CD4-positive, alpha-beta memory T cell (primary cell): ENCODE measurements around the gene ORM1. TPM values are rescaled to one million over a fixed set of nuclear protein-coding genes. Genes with fewer than 3 reads are reported as not detected.

Experiments
- CTCF ChIA-PET: fragments of 350-600 bp; sonication (Branson Sonifier 250); formaldehyde crosslinking; loops from one replicate; lab custom pipeline; 2021; ENCODE audit warnings: inconsistent platforms; ENCODE audit not compliant: partially characterized antibody; lab: Charles Lee
- POLR2A ChIA-PET: fragments of 350-600 bp; sonication (Branson Sonifier 250); formaldehyde crosslinking; loops from one replicate; lab custom pipeline; 2021; ENCODE audit not compliant: partially characterized antibody; lab: Charles Lee
- DNase-seq, 5 donors: peaks; one replicate each; pipeline versions ENCODE4 v3.0.0 to v3.0.0-alpha.2; 2020 to 2022; ENCODE audit warnings: mixed read lengths in 1 of 5
- H3K27ac ChIP-seq: one replicate; pipeline ENCODE4 v1.7.0; 2013; ENCODE audit warnings: low read depth, low read length
- H3K27me3 ChIP-seq: 2 replicates; pipeline ENCODE4 v1.7.0; 2013; ENCODE audit warnings: mild to moderate bottlenecking, low read length, moderate library complexity; ENCODE audit not compliant: insufficient read depth
- H3K36me3 ChIP-seq: 2 replicates; pipeline ENCODE4 v1.7.0; 2013; ENCODE audit warnings: mild to moderate bottlenecking, low read length, moderate library complexity; ENCODE audit not compliant: insufficient read depth
- H3K4me1 ChIP-seq: 2 replicates; pipeline ENCODE4 v1.7.0; 2013; ENCODE audit warnings: mild to moderate bottlenecking, low read length, moderate library complexity; ENCODE audit not compliant: insufficient read depth
- H3K4me3 ChIP-seq, 2 donors: one replicate each; pipeline ENCODE4 v1.7.0; 2013; ENCODE audit warnings: low read length in 2 of 2, mild to moderate bottlenecking in 1 of 2
- H3K9me3 ChIP-seq, 2 donors: one replicate each; pipeline ENCODE4 v1.7.0; 2013; ENCODE audit warnings: low read length in 2 of 2, control low read depth in 1 of 2; ENCODE audit not compliant: control insufficient read depth in 1 of 2
- H3K27ac Mint-ChIP-seq, 7 donors: one replicate each; pipeline ENCODE4 v1.8.0; 2020 to 2021; ENCODE audit warnings: mixed read lengths in 7 of 7, mild to moderate bottlenecking in 6 of 7, inconsistent platforms in 3 of 7, moderate library complexity in 3 of 7
- H3K27me3 Mint-ChIP-seq, 2 donors: one replicate each; pipeline ENCODE4 v1.8.0; 2020 to 2021; ENCODE audit warnings: mixed read lengths in 2 of 2
- H3K36me3 Mint-ChIP-seq, 2 donors: one replicate each; pipeline ENCODE4 v1.8.0; 2020 to 2021; ENCODE audit warnings: mixed read lengths in 2 of 2, inconsistent platforms in 1 of 2, mild to moderate bottlenecking in 1 of 2
- H3K4me1 Mint-ChIP-seq, 4 donors: one replicate each; pipeline ENCODE4 v1.8.0; 2020 to 2021; ENCODE audit warnings: mixed read lengths in 4 of 4, mild to moderate bottlenecking in 1 of 4
- H3K4me3 Mint-ChIP-seq, 8 donors: one replicate each; pipeline ENCODE4 v1.8.0; 2020 to 2021; ENCODE audit warnings: mixed read lengths in 8 of 8, mild to moderate bottlenecking in 7 of 8, moderate library complexity in 6 of 8, inconsistent platforms in 3 of 8
- H3K9me3 Mint-ChIP-seq, 8 donors: one replicate each; pipeline ENCODE4 v1.8.0; 2020 to 2021; ENCODE audit warnings: mixed read lengths in 8 of 8, mild to moderate bottlenecking in 5 of 8, inconsistent platforms in 3 of 8, moderate library complexity in 1 of 8
- intact Hi-C: fragments of 100-400 bp; cut with micrococcal nuclease; formaldehyde crosslinking; loops from one replicate; pipeline ENCODE4 v1.15.1; 2023
- polyA plus RNA-seq, 2 donors: library from polyadenylated mRNA; unstranded; fragments of 300-500 nt; fragmentation: Illumina TruSeq; gene quantifications; one replicate each; pipeline ENCODE4 v1.2.3, GENCODE V29; 2021
- total RNA-seq, 2 experiments: library from RNA; stranded (reverse); gene quantifications; one replicate each; pipeline ENCODE4 v1.2.3, GENCODE V29; 2021

ORM1 gene
- total and polyA plus RNA-seq, 4 experiments from 2014 or later: not detected

DNA sequence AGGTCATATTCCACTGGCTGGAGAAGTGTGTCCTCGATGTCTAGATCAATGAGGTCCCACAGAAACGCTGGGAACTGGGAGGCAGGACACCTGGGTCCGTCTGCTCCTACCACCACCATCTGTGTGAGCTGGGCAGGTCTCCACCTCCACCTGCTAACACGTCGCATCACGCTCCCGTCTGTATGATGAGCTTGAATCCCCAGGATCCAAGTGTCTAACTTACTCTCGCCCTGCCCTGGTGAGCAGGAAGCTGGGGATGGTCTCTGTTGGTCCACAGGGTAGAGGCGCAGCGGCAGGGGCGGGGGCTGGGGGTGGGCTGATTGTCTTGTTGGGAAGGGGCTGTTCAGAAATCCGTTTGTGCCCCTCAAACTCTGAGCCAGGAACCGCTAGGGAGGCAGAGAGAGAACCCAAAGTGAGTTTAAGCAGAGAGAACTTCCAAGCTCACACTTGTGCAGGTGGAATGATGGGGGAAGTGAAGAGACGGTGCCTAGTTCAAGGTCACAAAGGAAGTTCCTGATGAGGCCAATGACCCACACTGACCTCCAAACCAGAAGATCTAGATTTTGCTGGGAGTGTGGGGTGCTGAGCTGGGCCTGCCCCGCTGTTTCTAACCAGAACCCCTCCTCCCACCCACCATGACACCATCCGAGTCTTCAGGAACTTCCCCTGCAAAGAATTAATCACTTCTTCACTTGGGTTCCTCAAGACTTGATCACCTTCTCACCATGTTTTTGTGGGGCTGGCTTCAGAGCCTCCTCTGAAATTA is 27.9 kb downstream of the ORM1 start:
- no peaks in the 10 kb centered on the region for H3K9me3 Mint-ChIP-seq

DNA sequence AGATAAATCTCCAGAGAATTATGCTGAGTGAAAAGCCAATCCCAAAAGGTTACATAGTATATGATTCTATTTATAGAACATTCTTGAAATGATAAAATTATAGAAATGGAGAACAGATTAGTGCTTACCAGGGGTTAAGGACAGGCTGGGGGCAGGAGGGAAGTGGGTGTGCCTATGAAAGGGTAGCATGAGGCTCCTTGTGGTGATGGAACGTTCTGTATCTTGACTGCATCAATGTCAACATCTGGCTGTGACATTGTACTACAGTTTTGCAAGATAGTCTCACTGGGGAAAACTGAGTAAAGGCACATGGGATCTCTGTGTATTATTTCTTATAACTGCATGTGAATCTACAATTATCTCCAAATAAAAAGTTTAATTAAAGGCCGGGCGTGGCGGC is 29.0 kb downstream of the ORM1 start:
- H3K27me3 Mint-ChIP-seq: no peaks in the 10 kb centered on the region
- Histone ChIP-seq H3K4me3 (no peak overlapping the region), H3K4me1 (peaks cover 48% of the 10 kb centered on the region), H3K36me3 (peaks cover 70% of the 10 kb centered on the region), H3K27me3 (no peaks in the 10 kb centered on the region), H3K27ac (no peak overlapping the region), H3K9me3 (no peaks in the 10 kb centered on the region)
- H3K9me3 Mint-ChIP-seq: no peaks in the 10 kb centered on the region
- ChIA-PET POLR2A (interaction anchor here (1.5 to 37.6 kb wide), 4 partner anchors 8 to 41 kb away, joined by 6 to 1614 read pairs (median 44); partner anchors contain the start of gene AKNA), CTCF (interaction anchor here (0.9 to 2.8 kb wide), 6 partner anchors 14 to 172 kb away, joined by 3 to 10 read pairs (median 4); partner anchors contain the start of gene AKNA)
- intact Hi-C loops: loop anchor here (2.0 kb wide), 1 partner anchor 15 kb away; no protein-coding TSS in a partner anchor
- H3K4me3 Mint-ChIP-seq: peak overlapping the region in 3 of 8 donors; percentile 13 to 50 (median 38)
- DNase-seq: no peak
- H3K4me1 Mint-ChIP-seq: peaks cover 29 to 49% (median 39%) of the 10 kb centered on the region in 4 donors
- peak overlapping the region; percentile 25 to 89 (median 61) for H3K27ac Mint-ChIP-seq
- peaks cover 54 to 82% of the 10 kb centered on the region in 2 donors for H3K36me3 Mint-ChIP-seq

More for the DNA sequence above, 27.9 kb downstream of the ORM1 start:
- Mint-ChIP-seq H3K36me3 (peaks cover 57 to 82% of the 10 kb centered on the region in 2 donors), H3K4me3 (no peak overlapping the region), H3K27ac (peak overlapping the region in 6 of 7 donors; percentile 43 to 92 (median 86)), H3K4me1 (peaks cover 25 to 41% (median 34%) of the 10 kb centered on the region in 4 donors), H3K27me3 (no peaks in the 10 kb centered on the region)
- Histone ChIP-seq H3K4me3 (no peak overlapping the region), H3K27ac (no peak overlapping the region), H3K4me1 (peaks cover 48% of the 10 kb centered on the region), H3K36me3 (peaks cover 70% of the 10 kb centered on the region), H3K9me3 (no peaks in the 10 kb centered on the region), H3K27me3 (no peaks in the 10 kb centered on the region)
- intact Hi-C loops: no loop called here
- DNase-seq: no peak
- CTCF ChIA-PET: interaction anchor here (1.3 to 2.7 kb wide), 3 partner anchors 13 to 55 kb away, joined by 3 to 7 read pairs (median 3); no protein-coding TSS in a partner anchor
- POLR2A ChIA-PET: interaction anchor here (1.5 to 37.6 kb wide), 3 partner anchors 14 to 43 kb away, joined by 8 to 1614 read pairs (median 80); partner anchors contain the start of gene AKNA

- Mint-ChIP-seq H3K36me3 (peaks cover 47 to 83% of the 10 kb centered on the region in 2 donors), H3K27me3 (no peaks in the 10 kb centered on the region), H3K9me3 (no peaks in the 10 kb centered on the region), H3K27ac (peak overlapping the region in 3 of 7 donors; percentile 12 to 74 (median 70)), H3K4me3 (no peak overlapping the region), H3K4me1 (peaks cover 28 to 47% (median 36%) of the 10 kb centered on the region in 4 donors)
- Histone ChIP-seq H3K9me3 (no peaks in the 10 kb centered on the region), H3K27ac (no peak overlapping the region), H3K36me3 (peaks cover 73% of the 10 kb centered on the region), H3K27me3 (no peaks in the 10 kb centered on the region), H3K4me1 (peaks cover 47% of the 10 kb centered on the region), H3K4me3 (no peak overlapping the region)
- DNase-seq: no peak
- ChIA-PET CTCF (interaction anchor here (0.6 to 1.3 kb wide), 5 partner anchors 16 to 297 kb away, joined by 3 to 5 read pairs (median 3); no protein-coding TSS in a partner anchor), POLR2A (interaction anchor here (0.6 to 37.6 kb wide), 8 partner anchors 10 to 151 kb away, joined by 3 to 1614 read pairs (median 4); partner anchors contain the start of gene AKNA)
- intact Hi-C loops: no loop called here
Observed at GRCh38 chr9:114355821-114356220, 32.9 kb downstream of the ORM1 start.

- H3K27ac ChIP-seq: no peak overlapping the region
- H3K9me3 ChIP-seq: no peaks in the 10 kb centered on the region
- intact Hi-C loops: no loop called here
- H3K9me3 Mint-ChIP-seq: no peaks in the 10 kb centered on the region
- peaks cover 77% of the 10 kb centered on the region for H3K36me3 ChIP-seq
- H3K4me3 Mint-ChIP-seq: no peak overlapping the region
- no peaks in the 10 kb centered on the region for H3K27me3 ChIP-seq
- no peak for DNase-seq
- H3K4me1 ChIP-seq: peaks cover 50% of the 10 kb centered on the region
- H3K27me3 Mint-ChIP-seq: no peaks in the 10 kb centered on the region
- no peak overlapping the region for H3K4me3 ChIP-seq
- ChIA-PET POLR2A (interaction anchor here (1.0 to 37.6 kb wide), 4 partner anchors 9 to 37 kb away, joined by 3 to 1614 read pairs (median 25); partner anchors contain the start of gene AKNA), CTCF (interaction anchor here (1.3 kb wide), 1 partner anchor 19 kb away, joined by 5 read pairs; no protein-coding TSS in a partner anchor)
- H3K4me1 Mint-ChIP-seq: peaks cover 30 to 50% (median 40%) of the 10 kb centered on the region in 4 donors
- peak overlapping the region in 6 of 7 donors; percentile 48 to 74 (median 68) for H3K27ac Mint-ChIP-seq
- H3K36me3 Mint-ChIP-seq: peaks cover 53 to 86% of the 10 kb centered on the region in 2 donors
Observed at GRCh38 chr9:114356792-114357191, 33.9 kb downstream of the ORM1 start.

DNA sequence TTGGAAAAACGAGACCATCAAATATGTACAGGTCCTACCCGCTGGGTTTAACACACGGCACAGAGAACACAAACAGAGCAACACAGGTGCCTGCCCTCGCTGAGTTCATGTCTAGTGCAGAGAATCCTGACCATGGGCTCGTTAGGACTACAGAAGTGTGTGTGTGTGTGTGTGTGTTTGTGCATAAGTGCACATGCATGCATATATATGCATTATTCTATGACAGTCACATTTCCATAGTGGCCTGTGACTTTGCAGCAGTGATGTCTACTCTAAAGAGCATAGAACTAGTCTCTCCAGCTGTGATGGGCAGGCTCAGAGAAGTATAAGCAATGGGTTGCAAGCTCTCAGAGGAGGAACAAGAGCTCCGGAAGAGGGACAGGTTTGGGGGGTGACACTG is 34.5 kb downstream of the ORM1 start:
- no peak overlapping the region for H3K27ac ChIP-seq
- no peaks in the 10 kb centered on the region for H3K27me3 ChIP-seq
- no peaks in the 10 kb centered on the region for H3K9me3 ChIP-seq
- H3K27me3 Mint-ChIP-seq: no peaks in the 10 kb centered on the region
- peaks cover 77% of the 10 kb centered on the region for H3K36me3 ChIP-seq
- peaks cover 55 to 87% of the 10 kb centered on the region in 2 donors for H3K36me3 Mint-ChIP-seq
- no peaks in the 10 kb centered on the region for H3K9me3 Mint-ChIP-seq
- H3K27ac Mint-ChIP-seq: peak overlapping the region; percentile 28 to 76 (median 70)
- peak overlapping the region in 1 of 8 donors; percentile 7 for H3K4me3 Mint-ChIP-seq
- intact Hi-C loops: no loop called here
- ChIA-PET POLR2A (interaction anchor here (1.5 to 37.6 kb wide), 2 partner anchors 14 to 36 kb away, joined by 4 to 1614 read pairs; partner anchors contain the start of gene AKNA), CTCF (no interaction called here)
- DNase-seq: no peak
- H3K4me1 Mint-ChIP-seq: peaks cover 26 to 49% (median 37%) of the 10 kb centered on the region in 4 donors
- peaks cover 50% of the 10 kb centered on the region for H3K4me1 ChIP-seq
- no peak overlapping the region for H3K4me3 ChIP-seq

DNA sequence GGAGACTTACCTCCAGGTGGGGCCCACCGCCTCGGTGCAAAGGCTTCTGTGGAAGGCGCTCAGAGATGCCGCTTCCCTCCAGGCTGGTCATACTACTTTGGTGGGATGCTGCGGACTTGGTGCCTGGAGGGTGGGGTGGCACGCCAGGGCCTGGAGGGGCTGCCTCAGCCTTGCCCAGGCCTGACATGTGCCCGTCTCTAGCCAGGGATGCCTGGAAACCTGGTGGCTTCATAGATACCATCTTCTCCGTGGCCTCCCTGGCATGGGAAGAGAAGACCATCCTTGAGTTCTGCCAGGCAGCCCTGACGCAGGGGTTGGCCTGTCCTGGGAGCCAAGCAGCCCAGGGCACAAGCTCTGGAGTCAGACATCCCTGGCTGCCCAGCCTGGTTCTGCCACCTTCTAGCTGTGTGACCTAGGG is 35.0 kb downstream of the ORM1 start:
- Histone ChIP-seq H3K4me1 (peaks cover 50% of the 10 kb centered on the region), H3K27ac (no peak overlapping the region), H3K4me3 (no peak overlapping the region), H3K36me3 (peaks cover 83% of the 10 kb centered on the region), H3K27me3 (no peaks in the 10 kb centered on the region), H3K9me3 (no peaks in the 10 kb centered on the region)
- no peaks in the 10 kb centered on the region for H3K9me3 Mint-ChIP-seq
- intact Hi-C loops: no loop called here
- ChIA-PET CTCF (no interaction called here), POLR2A (interaction anchor here (0.7 to 37.6 kb wide), 3 partner anchors 13 to 35 kb away, joined by 3 to 1614 read pairs (median 4); partner anchors contain the start of gene AKNA)
- H3K27me3 Mint-ChIP-seq: no peaks in the 10 kb centered on the region
- H3K27ac Mint-ChIP-seq: peak overlapping the region in 6 of 7 donors; percentile 25 to 91 (median 69)
- no peak overlapping the region for H3K4me3 Mint-ChIP-seq
- peaks cover 54 to 87% of the 10 kb centered on the region in 2 donors for H3K36me3 Mint-ChIP-seq
- peaks cover 24 to 52% (median 38%) of the 10 kb centered on the region in 4 donors for H3K4me1 Mint-ChIP-seq
- no peak for DNase-seq
